Measurements from ENCODE around the gene IL1R2.
A peak's percentile ranks its signal among the peaks of the same experiment; 100 is the strongest.

- TF ChIP-seq CTCF (optimal IDR thresholded peaks at IDR 0.05 in 1 of 3, IDR thresholded peaks at IDR 0.05 in 1 of 3, conservative IDR thresholded peaks at IDR 0.05 in 1 of 3; ENCODE audit: extremely low read depth in 1 of 3, insufficient read depth in 2 of 3, low read length in 3 of 3) (peak in 1 of 3 experiments; percentile 37), EZH2 (IDR thresholded peaks at IDR 0.05; ENCODE audit: low read length) (no peak)
Measured at GRCh38 chr2:101998896-101999789, 7.4 kb downstream of the IL1R2 start.

Measured in keratinocyte (primary cell).